NCI-H345 treated with DMSO at 0.1 percent for 48 hours (cell line): Measurements from ENCODE around the gene SQOR.

Experiments
- DNase-seq: peaks from one replicate; lab custom pipeline; 2025; ENCODE audit not compliant: unreplicated experiment; lab: John Stamatoyannopoulos, UW

The SQOR gene

DNA sequence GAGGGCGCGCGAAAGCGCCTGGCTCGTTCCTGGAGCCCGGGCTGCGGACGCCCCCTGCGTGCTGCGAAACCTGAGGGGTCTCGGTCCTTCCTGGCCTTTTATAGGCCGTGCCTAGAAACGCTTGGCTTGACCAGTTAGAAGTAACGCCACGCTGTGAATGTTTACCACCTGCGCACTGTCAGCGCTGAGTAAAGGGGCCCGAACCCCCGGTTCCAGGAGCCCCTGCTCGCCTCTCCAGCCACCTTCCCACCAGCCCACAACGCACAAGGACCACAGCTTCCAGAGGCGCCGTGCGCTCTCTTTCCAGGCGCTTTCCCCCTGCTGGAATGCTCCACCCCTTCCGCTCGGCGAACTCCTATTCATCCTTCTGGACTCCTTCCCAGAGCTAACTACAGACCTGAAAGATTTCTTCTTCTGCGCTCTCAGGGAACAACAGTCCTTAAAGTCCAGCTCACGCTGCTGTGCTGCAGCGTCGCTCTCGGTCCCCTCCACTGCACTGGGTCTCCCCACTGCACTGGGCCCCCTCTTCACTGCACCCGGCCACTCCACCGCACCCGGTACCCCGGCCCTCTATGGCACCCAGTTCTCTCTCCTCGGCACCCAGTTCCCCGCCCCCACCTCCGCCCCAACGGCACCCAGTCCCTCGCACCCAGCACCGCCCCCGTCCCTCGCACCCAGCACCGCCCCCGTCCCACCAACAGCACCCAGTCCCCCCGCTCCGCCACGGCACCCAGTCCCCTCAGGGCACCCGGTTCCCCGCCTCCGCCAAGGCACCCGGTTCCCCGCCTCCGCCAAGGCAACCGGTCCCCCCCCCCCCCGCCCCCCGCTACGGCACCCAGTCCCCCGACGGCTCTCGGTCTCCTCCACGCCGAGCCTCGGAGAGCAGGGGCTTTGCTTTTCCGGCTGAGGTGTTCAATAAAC, 69.8 kb downstream of the SQOR start:
- DNase-seq = no peak

DNA sequence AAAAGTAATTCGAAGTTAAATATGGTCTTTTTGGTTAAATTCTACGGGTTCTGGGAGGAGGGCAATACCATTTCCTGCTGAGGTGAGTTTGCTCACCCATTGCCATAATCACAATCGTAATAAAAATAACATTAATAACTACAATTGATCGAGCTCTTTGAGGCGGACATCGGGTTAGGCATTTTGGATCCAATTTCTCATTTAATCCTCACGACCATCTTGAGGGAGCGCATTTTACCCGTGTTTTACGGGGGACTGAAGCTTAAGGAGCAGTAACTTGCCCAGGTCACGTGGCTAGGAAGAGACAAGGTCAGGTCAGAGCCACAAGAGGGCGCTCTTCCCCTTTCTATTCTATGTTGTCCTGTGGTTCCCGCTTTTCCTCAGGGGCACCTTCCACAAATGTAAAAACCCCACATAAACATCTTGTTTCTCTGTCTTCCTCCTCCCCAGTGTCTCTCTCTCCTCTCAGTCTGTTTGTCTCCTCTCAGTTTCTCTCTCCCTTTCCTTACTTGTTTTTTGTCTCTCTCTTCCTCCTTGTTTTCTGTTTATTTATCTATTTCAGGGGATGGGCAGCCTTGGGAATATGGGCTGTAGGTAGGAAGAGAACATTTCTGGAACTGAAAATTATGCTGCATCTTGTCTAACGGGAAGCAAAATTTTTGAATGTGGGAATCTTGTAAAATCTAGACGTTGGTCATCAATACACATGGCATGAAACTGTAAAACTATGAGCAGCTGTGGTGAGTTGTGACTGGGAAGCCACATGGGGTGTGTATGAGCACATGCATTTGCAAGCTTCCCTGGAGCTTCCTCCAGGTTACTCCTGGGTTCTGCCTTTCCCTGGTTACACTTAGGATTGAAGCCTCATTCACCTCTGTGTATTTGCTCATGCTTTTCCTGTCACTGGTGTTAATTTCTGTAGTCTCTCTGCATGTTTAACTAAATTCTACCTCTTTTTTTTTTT, 71.0 kb downstream of the SQOR start:
- peak; percentile 83 for DNase-seq

DNA sequence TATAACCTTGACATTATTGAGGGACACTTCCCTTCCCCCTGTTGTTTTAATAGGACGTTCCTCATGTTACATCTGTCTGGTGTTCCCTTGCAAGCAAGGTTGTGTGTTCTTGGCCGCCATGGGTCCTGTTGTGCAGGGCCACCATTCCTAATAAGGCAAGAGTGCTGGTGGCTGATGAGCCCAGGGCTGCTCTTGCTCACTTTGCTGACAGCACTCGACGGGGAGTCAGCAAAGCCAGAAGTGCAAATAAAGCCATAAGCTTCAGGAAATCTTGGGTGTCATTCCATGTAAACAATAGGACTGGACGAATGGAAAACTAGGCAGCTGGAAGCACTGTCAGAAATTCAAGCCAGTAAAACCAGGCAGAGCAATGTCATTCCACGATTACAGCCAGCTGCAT, 75.8 kb downstream of the SQOR start:
- DNase-seq = no peak

DNA sequence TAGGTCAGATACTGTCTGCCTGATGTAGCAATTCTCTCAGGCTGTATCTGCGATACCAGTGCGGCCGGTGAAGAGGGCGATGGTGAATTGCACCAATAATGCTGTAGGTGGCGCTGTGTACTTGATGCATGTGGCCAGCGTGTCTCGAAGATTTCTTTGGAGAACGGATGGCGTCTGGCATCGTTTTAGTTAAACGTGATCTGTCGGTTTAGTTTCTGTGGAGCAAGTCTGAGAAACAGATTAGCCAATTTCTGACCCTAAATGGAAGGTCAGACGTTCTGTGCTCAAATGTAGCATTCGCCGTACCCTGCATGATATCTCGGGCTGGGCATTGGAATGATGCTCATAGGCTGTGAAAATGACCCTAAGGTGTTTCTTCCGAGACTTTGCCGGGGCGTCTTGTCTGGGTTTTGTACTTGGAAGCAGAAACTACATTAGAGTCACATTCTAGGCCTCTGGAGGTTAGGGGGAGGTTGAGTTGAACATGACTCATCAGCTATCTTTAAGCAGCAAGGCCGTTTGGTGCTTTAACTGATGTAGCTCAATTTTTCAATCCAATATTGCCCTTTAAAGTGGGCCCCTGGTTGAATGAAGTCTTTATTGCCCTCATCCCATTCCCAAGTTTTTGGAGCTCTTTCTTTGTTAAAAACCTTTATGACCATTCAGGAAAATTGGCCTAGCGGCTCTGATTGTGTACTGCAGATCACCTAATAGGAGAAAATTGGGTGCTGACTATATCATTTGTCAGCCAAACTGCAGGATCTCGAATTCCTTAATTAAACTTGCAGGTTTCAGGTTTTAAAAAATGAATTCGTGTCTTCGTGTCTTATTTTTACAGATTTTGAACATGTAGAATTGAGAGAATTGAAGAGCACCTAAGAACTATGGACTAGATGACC, 80.0 kb downstream of the SQOR start:
- DNase-seq = peak; percentile 4

DNA sequence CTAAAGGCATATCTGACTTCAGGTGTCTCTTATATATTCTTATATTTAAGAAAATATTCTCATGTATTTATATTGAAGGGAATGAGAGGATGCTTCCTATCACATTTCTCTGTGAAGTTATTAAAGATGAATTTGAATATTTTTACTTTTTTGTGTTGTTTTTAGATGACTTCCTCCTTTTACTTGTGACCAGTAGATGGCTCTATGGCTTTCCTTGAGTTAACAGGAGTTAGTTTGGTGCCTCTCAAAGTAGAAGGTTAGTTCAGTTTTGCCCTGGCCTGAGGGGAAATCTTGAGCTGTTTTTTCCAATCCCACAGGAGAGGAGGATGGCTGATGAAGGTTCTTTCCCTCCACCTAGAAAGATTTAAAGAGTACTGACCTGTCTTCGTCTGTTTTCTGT, 80.7 kb downstream of the SQOR start:
- DNase-seq = no peak

DNA sequence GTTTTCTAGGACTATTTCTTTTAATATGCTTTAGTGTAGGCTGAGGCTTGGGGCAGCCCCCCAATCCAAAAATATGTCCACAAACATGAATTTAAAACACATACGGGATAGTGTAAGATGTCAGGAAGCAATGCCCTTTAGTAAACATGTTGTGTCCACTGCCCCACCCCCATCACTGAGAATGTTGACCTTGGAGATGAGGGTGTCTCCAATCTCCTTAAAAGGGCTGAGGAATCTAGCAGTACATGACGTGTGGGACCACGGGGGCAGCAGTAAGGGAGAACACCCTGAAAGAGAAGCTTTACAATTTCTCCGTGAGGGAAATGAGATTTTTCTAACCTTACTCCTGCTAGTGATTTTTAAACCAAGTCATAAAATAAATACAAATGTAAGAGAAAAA, 84.7 kb downstream of the SQOR start:
- no peak for DNase-seq

DNA sequence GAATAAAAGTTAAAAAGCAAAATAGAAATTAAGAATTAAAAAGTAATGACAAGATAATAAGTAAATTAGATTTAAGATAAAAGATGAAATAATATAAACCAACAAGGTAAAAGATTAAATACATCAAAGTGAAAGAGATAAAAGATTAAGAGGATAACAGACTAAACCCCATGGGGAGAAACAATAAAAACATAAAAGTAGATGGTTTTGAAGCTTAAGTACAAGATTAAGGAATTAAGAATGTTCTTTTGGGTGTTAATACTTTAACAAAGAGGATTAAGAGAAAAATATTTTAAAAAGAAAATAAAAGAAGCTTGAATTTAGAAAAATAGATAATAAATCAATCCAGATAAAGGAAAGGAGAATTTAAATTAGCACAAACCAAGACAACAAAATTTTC, 85.4 kb downstream of the SQOR start:
- DNase-seq = no peak

DNA sequence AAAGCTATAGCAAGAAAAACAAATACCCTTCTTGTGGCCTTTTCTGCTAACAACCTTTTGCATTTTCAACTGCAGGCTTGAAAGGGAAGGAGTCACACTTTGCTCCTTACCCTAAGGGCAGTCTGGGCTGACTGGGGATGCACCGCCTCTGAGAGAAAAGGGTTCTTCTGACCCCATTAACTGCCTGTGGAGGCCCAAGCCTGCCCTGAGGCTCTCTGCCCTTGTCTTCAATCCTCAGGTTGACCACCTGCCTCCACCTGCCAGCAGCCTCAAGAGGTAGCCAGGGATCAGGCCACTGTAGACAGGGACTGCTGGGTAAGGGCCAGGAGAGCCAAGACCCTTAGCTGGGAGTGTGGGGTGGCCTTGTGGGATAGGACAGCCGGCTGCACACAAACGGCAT, 93.8 kb downstream of the SQOR start:
- no peak for DNase-seq

DNA sequence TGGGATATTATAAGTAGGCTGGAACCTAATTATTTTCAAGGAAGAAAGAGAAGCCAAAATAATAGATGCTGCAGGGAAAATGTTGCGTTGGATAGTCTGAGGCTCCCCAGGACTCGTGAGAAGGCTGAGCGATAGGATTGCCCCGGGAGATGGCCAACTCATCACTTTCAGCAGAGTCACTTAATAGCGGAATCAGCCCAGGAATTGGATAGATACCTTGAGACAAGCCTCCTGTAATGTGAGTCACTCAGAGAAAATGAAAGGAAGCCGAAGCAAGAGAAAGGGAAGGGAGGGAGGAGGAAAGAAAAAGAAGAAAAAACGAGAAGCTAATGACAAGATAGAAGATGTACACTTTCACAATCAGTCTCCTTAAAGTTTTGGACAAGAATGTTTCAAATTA, 94.3 kb downstream of the SQOR start:
- no peak for DNase-seq

DNA sequence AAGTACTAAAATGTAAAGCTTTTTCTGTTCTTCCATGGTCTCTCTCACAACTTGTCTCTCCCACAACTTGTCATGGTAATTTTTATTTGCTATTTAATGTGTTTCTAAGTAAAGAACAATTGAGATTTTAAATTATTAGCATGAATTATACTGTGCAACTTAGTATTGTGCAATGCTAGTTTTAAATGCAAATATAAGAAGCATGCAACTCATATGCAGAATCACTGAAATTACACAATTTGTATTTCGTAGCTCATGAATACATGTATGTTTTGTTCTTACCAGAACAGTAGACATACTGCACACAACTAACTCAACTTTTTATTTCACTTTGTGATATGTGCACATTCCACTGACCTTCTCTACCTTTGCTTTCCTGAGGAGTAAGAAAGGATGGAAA, 96.5 kb downstream of the SQOR start:
- no peak for DNase-seq

DNA sequence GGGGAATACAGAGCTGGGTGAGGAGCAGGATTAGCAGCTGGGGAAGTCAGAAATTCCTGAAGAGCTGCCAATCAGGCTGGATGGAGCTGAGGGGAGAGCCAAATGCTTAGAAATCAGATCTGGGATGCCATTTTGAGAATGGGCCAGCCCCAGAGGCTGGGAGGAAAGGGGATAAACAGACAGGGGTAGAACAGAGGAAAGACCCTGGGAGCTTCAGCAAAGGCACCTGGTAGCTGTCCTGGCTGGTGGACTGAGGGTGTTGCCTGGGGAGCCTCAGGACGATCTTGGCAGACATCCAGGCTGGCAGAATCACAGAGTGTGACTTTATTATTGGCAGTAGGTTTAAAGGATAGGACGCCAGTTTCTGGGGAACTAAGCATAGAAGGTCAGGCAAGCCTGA, 97.8 kb downstream of the SQOR start:
- DNase-seq = peak; percentile 5

DNA sequence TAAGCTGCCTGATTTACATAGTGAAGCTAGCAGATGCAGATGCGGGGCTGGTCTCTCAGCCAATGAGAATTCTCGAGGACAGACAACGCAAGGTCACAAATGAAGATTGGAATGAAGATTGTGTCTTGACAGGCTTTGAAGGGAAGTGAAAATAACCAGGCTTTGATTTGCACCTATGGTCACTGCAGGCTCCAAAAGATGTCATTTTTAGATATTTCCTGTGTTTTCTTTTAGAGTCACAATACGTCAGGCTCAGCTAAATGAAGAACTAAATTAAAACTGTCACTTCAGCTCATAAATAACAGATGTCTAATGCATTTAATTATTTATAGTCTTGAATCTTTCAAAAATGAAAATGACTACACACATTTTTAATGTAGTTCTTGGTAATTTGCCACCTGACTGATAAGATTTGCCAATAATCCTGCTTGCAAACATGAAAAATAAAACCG, 99.5 kb downstream of the SQOR start:
- DNase-seq = no peak
